MM.1S (cell line): ENCODE results near the gene DAAM1.

Source experiments
- CTCF ChIP-seq: fragments of 300-600 bp; sonication (generic); IDR thresholded peaks from 2 replicates; pipeline ENCODE4 v1.5.1; 2016; ENCODE audit warnings: antibody characterized with exemption, low read length, mixed read lengths
- EZH2 ChIP-seq: fragments of 300-600 bp; sonication (generic); optimal IDR thresholded peaks from 2 replicates; pipeline ENCODE3; 2017; ENCODE audit warnings: low read depth, mild to moderate bottlenecking, antibody characterized with exemption, low read length, mixed read lengths
- EZH2phosphoT487 ChIP-seq: fragments of 300-600 bp; sonication (generic); IDR thresholded peaks from 2 replicates; pipeline ENCODE4 v1.6.1; 2018; ENCODE audit warnings: antibody characterized with exemption, low read length

GRCh38 chr14:59281609-59282377 is 93.3 kb downstream of the DAAM1 start:
- no peak for TF ChIP-seq CTCF
- TF ChIP-seq EZH2phosphoT487: no peak
- TF ChIP-seq EZH2: no peak
